ENCODE measurements around the gene KIFC1.
"Not testable (repeated sequence)": the region's sequence is repeated elsewhere in the genome, so short reads cannot be mapped to it uniquely, and the experiment has no call there.

DNA sequence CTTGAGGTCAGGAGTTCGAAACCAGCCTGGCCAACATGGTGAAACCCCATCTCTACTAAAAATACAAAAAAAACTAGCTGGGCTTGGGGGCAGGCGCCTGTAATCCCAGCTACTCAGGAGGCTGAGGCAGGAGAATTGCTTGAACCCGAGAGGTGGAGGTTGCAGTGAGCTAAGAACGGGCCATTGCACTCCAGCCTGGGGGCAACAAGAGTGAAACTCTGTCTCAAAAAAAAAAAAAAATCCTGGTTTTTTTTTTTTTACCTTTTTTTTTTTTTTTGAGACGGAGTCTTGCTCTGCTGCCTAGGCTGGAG is 24.0 kb upstream of the KIFC1 start:
- TF ChIP-seq, protein P1, sequence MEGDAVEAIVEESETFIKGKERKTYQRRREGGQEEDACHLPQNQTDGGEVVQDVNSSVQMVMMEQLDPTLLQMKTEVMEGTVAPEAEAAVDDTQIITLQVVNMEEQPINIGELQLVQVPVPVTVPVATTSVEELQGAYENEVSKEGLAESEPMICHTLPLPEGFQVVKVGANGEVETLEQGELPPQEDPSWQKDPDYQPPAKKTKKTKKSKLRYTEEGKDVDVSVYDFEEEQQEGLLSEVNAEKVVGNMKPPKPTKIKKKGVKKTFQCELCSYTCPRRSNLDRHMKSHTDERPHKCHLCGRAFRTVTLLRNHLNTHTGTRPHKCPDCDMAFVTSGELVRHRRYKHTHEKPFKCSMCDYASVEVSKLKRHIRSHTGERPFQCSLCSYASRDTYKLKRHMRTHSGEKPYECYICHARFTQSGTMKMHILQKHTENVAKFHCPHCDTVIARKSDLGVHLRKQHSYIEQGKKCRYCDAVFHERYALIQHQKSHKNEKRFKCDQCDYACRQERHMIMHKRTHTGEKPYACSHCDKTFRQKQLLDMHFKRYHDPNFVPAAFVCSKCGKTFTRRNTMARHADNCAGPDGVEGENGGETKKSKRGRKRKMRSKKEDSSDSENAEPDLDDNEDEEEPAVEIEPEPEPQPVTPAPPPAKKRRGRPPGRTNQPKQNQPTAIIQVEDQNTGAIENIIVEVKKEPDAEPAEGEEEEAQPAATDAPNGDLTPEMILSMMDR (IDR thresholded peaks at IDR 0.05), result not testable (repeated sequence)
- not testable (repeated sequence) for TF ChIP-seq POLR2A (IDR thresholded peaks at IDR 0.05)

All from suprapubic skin (tissue), 3 donors.